ENCODE measurements around the gene BCOR.

Gene BCOR

DNA sequence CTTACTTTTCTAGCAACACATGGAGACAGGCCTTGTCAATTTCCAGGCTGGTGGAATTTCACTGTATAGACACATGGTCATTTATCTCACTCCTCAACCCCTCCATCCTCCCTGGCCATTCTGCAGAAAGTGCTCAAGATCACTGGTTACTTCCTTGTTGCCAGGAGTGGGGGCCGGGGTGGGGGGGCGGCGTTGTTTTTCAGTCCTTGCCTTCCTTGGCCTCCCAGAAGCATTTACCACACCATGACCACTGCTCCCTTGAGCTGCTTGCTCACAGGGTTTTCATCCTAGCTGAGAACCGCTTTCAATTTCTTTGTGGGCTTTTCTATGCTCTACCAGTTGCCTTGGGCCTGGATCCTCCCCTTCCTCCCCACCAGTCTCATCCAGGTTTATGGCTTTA is 14.1 kb upstream of the BCOR start:
- TF ChIP-seq, protein P1, sequence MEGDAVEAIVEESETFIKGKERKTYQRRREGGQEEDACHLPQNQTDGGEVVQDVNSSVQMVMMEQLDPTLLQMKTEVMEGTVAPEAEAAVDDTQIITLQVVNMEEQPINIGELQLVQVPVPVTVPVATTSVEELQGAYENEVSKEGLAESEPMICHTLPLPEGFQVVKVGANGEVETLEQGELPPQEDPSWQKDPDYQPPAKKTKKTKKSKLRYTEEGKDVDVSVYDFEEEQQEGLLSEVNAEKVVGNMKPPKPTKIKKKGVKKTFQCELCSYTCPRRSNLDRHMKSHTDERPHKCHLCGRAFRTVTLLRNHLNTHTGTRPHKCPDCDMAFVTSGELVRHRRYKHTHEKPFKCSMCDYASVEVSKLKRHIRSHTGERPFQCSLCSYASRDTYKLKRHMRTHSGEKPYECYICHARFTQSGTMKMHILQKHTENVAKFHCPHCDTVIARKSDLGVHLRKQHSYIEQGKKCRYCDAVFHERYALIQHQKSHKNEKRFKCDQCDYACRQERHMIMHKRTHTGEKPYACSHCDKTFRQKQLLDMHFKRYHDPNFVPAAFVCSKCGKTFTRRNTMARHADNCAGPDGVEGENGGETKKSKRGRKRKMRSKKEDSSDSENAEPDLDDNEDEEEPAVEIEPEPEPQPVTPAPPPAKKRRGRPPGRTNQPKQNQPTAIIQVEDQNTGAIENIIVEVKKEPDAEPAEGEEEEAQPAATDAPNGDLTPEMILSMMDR (conservative IDR thresholded peaks at IDR 0.05; ENCODE audit: low read depth, low read length): no peak
- no peak for DNase-seq (ENCODE audit: low read depth)
- no peak overlapping the region for H3K4me3 ChIP-seq (ENCODE audit: low read length)

DNA sequence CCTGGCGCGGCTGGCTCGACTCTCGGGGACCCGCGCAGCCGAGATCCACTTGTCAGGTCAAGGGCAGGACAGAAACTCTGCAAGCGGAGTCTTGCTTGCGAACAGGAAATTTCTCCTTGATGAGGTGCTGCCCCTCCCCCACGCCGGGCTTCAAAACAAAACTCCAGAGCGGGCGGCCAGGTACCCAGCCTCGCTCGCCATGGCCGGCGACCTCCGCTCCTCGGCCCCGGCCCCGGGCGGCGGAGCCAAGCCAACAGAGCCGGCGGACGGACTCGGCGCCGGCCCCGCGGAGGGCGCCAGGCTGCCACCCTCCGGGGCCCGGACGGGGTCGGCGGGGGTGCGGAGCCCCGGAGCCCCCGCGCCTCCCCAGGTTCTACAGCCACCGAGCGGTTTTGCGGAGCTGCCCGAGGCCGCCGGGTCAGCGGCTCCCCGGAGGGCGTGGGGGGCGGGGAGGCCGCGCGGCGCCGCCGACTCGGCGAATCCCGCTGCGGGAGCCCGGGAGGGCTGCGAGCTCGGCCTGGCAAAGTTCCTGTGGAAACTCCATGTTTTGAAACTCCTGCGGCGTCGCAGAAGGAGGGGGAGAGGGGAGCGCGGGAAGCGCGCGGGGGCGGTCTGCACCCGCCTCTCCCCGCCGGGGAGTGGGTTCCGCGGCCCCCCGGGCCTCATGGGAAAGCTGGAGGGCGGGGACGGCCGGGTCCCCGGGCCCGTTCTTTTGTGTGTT is 11.7 kb upstream of the BCOR start:
- peak overlapping the region; percentile 40 for H3K4me3 ChIP-seq (ENCODE audit: low read length)
- TF ChIP-seq, protein P1 (conservative IDR thresholded peaks at IDR 0.05; ENCODE audit: low read depth, low read length): no peak
- no peak for DNase-seq (ENCODE audit: low read depth)

DNA sequence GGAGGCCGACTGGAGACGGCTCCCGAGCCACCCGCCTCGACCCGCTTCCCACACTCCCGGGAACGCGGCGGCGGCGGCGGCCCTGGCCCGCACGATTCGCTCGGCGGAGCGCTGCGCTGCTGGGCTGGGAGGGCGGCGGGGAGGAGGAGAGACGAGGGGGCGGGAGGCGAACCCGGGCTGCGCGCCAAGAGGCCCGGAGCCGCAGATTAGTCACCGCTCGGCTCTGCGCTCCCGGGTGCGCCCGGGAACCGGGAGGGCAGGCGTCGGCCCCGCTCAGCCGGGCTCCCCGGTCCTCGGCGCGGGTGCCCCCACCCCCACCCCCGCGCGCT is 11.2 kb upstream of the BCOR start:
- DNase-seq (ENCODE audit: low read depth): no peak
- peak overlapping the region; percentile 40 for H3K4me3 ChIP-seq (ENCODE audit: low read length)
- TF ChIP-seq, protein P1 (conservative IDR thresholded peaks at IDR 0.05; ENCODE audit: low read depth, low read length): no peak

DNA sequence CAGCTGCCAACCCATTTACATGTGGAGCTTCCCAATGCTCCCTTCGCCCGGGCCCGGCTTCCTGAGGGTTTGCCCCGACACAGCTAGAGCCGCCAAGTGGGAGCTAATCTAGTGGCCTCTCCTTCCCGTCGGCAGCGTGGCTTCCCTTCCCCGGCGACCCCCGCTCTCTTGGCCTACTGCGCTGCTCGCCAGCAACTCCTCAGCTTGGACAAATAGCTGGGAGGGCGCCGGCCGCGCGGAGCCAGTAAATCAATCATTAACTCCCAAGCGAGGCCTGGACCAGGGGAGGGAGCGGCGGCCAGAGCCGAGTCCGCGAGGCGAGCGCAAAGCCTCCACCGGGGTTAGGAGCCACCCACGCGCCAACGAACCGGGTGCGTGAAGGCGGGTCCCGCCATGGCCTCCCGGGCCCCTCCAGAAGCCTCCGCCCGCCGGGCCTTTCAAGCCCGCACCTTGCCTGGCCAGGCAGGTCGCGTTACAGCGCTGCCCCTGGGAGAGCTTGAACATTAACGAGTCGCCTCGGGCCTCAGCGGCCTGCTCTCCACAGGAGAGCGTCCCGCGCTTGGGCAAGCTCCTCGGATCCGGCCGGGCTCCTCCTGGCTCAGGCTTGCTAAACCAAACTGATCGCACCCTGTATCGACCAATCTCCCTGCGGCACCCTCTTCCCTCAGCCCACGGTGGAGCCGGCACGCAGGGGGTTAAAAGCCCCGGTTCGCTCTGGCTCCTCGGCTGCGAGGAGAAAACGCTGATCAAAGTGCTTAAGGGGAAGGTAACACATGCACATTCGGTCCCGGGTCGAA is 10.6 kb upstream of the BCOR start:
- H3K4me3 ChIP-seq (ENCODE audit: low read length): peak overlapping the region; percentile 27
- no peak for DNase-seq (ENCODE audit: low read depth)
- TF ChIP-seq, protein P1 (conservative IDR thresholded peaks at IDR 0.05; ENCODE audit: low read depth, low read length): no peak

DNA sequence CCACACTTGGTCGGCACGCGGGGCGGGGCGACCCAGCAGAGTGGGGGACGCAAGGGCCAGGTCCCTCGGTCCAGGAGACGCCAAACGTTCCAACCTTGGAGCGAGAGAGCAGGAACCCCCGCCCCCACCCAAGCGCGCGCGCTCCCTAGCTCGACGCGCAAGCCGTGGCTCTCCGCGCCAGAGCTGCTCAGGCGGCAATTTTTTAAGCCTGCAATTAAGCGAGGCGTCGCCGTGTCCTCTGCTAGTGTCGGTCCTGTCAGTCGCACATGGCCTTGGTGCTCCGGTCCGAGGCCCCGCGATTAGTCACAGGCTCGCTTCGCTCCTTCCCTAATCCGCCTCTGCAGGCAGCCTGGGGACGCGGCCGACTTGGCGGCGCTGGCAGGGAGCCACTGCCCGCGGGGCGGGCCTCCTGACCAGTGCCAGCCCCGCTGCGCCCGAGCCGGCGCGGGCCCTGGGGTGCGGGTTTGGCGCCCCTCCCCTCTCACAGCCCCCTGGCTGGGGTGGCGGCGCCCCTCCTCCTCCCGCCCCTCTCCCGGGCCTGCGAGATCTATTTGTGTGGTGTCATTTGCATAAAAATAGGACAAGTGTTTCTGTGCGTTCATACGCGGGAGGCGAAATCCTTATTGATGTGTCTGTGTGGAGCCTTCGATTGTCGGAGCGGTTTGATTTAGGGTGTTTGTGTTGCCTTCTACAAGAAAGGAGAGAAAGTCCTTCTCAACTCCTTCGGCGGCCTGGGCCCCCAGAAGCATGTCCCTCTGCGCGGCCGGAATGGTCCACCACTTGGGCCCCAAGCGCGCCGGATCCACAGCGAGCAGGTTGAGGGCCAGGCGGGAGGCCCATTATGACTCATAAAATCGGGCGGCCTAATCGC is 9.8 kb upstream of the BCOR start:
- TF ChIP-seq, protein P1 (conservative IDR thresholded peaks at IDR 0.05; ENCODE audit: low read depth, low read length): no peak
- H3K4me3 ChIP-seq (ENCODE audit: low read length): peak overlapping the region; percentile 37
- DNase-seq (ENCODE audit: low read depth): peak; percentile 65

DNA sequence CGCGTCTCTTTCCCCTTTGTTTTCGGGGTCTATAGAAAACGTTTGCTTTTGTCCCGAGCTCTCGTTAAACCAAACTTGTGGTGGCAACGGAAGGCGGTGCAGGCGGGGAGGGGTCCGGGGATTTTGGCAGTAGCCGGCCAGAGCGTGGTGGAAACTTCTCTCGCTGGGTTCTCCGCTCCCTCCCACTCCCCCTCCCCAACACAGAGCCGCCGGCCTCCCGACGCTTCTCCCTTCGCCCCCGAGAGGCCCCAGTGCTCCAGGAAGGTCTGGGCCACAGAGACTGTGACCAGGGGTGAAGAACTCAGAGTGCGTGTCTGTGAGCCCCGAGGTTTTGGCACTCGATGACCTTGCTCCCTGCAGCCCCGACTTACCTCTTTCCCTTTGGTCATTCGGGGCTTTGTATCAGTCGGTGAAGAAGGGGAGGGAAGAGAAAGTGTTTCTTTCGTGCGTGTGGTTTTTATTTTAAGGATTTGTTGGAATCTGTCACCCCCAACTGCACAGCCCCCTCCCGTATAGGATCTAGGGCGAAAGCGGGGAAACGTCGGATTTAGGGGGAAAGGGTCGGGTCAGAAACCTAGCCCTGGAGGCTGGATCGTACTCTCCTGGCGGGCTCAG is 9.0 kb upstream of the BCOR start:
- TF ChIP-seq, protein P1 (conservative IDR thresholded peaks at IDR 0.05; ENCODE audit: low read depth, low read length): no peak
- peak overlapping the region; percentile 37 for H3K4me3 ChIP-seq (ENCODE audit: low read length)
- no peak for DNase-seq (ENCODE audit: low read depth)
